ENCODE results near the gene EBP. TPM values are rescaled to one million over a fixed set of nuclear protein-coding genes. Genes with fewer than 3 reads are reported as not detected.

EBP gene
- polyA plus RNA-seq, 3 donors, result 68.3 to 77.3 (median 70.3) TPM

DNA sequence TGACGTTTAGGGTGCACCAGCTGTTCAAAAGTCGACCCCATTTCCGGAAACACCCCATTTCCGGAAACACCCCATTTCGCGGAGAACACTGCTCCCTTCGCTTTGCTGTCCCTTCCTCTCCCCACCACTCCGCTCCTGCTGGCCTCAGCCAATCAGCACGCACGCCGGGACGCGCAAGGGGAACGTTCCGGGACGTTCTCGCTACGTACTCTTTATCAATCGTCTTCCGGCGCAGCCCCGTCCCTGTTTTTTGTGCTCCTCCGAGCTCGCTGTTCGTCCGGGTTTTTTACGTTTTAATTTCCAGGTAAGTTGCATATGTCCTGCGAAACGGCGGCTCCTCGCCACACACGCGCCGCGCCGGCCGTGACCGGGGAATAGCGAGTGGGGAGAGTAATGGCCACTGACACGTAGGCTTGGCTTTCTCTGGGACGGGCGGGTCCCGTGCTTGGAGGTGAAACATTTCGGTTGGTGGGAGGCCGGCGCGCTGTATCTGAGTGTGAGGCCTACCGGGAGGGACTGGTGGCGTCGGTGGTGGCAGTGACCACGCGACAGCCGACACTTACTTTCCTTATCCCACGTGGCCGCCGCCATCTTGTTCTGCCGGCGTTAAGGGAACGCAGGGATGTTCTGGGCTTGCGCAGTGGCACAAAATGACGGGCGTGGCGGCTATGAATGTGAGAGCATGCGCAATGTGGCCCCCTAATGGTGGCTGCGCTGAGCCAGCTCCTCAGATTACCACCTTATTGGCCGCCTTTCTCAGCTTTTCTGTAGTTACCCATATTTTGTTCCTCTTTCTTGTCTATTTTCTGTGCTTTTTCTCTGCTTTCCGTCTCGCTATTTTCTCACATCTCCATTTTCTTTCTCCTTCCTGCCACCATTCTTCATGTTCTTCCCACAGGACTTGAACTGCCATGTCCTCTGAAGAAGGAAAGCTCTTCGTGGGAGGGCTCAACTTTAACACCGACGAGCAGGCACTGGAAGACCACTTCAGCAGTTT, 53.0 kb downstream of the EBP start, which contains the start of gene RBM3:
TSS of gene RBM3 (plus strand) at position 215 of the 997 bp plus-strand sequence. CDS start at position 912, 697 bp downstream.
- peak; percentile 72 to 77 (median 75) for DNase-seq (ENCODE audit: low read depth in 3 of 3, low spot score in 2 of 3)

DNA sequence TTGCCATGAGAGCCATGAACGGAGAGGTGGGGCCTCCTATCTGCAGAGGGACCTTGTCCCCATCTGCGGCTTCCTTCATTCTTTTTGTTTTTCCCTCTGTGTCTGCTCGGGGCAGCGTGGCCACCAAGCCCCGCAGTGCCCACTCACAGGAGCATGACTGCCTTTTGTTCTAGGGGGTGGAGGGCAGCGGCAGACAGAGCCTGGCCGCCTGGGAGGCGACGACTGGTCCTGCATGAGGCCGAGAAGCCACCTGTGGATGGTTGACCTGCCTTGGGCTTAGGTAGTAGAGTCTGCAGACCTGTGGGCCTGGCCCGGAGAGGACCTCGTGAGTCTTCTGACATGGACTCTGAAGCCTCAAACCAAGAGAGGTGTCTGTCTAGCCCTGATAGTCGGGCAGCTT, 54.0 kb downstream of the EBP start:
- DNase-seq (ENCODE audit: low read depth in 3 of 3, low spot score in 2 of 3), result no peak

DNA sequence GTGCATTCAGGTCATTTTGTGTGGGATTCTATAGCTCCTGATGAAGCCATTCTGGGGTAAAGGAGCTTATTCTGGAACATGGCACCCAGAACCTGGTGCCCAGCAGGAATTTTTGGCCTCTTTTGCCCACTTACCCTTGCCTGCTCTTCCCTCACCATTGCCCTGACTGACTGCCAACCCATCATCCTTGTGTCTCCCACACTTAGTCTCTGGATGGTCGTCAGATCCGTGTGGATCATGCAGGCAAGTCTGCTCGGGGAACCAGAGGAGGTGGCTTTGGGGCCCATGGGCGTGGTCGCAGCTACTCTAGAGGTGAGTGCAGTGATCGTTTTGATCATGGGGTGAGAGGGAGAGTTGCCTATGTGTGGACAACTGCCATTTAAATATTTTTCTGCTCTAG, 54.5 kb downstream of the EBP start:
- DNase-seq (ENCODE audit: low read depth in 3 of 3, low spot score in 2 of 3), result no peak

Other genes with a start within 250 kb of the EBP start
- gene SSX3, start 165.1 kb upstream of the EBP start, polyA plus RNA-seq (ENCODE audit: insufficient read length in 3 of 3), result not detected
- gene SSX4, start 138.3 kb upstream of the EBP start, polyA plus RNA-seq (ENCODE audit: insufficient read length in 3 of 3), result not detected
- not detected for gene SSX4B, start 109.8 kb upstream of the EBP start, polyA plus RNA-seq (ENCODE audit: insufficient read length in 3 of 3)
- 1 to 10 TPM; 3.2 to 6.0 (median 4.1) TPM for gene SLC38A5, start 51.5 kb upstream of the EBP start, polyA plus RNA-seq (ENCODE audit: insufficient read length in 3 of 3)
- gene FTSJ1, start 45.6 kb upstream of the EBP start, polyA plus RNA-seq (ENCODE audit: insufficient read length in 3 of 3), result 10 to 100 TPM; 32.2 to 35.6 (median 34.8) TPM
- gene PORCN, start 12.8 kb upstream of the EBP start, polyA plus RNA-seq (ENCODE audit: insufficient read length in 3 of 3), result 1 to 10 TPM; 6.8 to 7.5 (median 7.1) TPM
- 1 to 10 TPM; 7.7 to 9.5 (median 9.5) TPM for gene TBC1D25, start 17.9 kb downstream of the EBP start, polyA plus RNA-seq (ENCODE audit: insufficient read length in 3 of 3)
- 100 to 1,000 TPM; 299 to 341 (median 338) TPM for gene RBM3, start 52.7 kb downstream of the EBP start, polyA plus RNA-seq (ENCODE audit: insufficient read length in 3 of 3)
- gene WDR13, start 75.7 kb downstream of the EBP start, polyA plus RNA-seq (ENCODE audit: insufficient read length in 3 of 3), result 100 to 1,000 TPM; 101 to 128 (median 121) TPM
- gene WAS, start 162.0 kb downstream of the EBP start, polyA plus RNA-seq (ENCODE audit: insufficient read length in 3 of 3), result 1 to 10 TPM; 2.8 to 3.0 (median 2.9) TPM
- 1 to 10 TPM; 5.7 to 6.5 (median 6.0) TPM for gene SUV39H1, start 174.9 kb downstream of the EBP start, polyA plus RNA-seq (ENCODE audit: insufficient read length in 3 of 3)
- gene GLOD5, start 239.9 kb downstream of the EBP start, polyA plus RNA-seq (ENCODE audit: insufficient read length in 3 of 3), result 1 to 10 TPM; 1.1 to 2.8 (median 1.5) TPM